Activated naive CD8-positive, alpha-beta T cell (primary cell): ENCODE measurements around the gene LRRC58.

Source experiments
- H3K27ac Mint-ChIP-seq: one replicate; pipeline ENCODE4 v1.8.0; 2021; ENCODE audit warnings: mixed read lengths
- H3K27me3 Mint-ChIP-seq: one replicate; pipeline ENCODE4 v1.8.0; 2021; ENCODE audit warnings: mixed read lengths
- H3K36me3 Mint-ChIP-seq: one replicate; pipeline ENCODE4 v1.8.0; 2021; ENCODE audit warnings: mixed read lengths
- H3K4me1 Mint-ChIP-seq: one replicate; pipeline ENCODE4 v1.8.0; 2021; ENCODE audit warnings: low read depth, mixed read lengths
- H3K4me3 Mint-ChIP-seq: one replicate; pipeline ENCODE4 v1.8.0; 2021; ENCODE audit warnings: mild to moderate bottlenecking, mixed read lengths
- H3K9me3 Mint-ChIP-seq: one replicate; pipeline ENCODE4 v1.8.0; 2021; ENCODE audit warnings: low read depth, mixed read lengths

LRRC58 gene

GRCh38 chr3:120280026-120280425, 69.1 kb downstream of the LRRC58 start:
- Mint-ChIP-seq H3K36me3 (no peaks in the 10 kb centered on the region), H3K4me1 (no peaks in the 10 kb centered on the region), H3K9me3 (no peaks in the 10 kb centered on the region), H3K27ac (no peak overlapping the region), H3K27me3 (peaks cover 45% of the 10 kb centered on the region), H3K4me3 (no peak overlapping the region)

DNA sequence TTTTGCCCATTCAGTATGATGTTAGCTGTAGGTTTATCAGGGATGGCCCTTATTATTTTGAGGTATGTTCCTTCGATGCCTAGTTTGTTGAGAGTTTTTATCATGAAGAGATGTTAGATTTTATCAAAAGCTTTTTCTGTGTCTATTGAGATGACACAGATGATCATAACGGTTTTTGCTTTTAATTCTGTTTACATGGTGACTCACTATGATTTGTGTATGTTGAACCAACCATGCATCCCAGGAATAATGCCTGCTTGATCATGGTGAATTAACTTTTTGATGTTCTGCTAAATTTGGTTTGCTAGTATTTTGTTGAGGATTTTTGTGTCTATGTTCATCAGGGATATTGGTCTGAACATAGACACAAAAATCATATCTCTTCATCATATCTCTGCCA, 72.4 kb downstream of the LRRC58 start:
- H3K4me1 Mint-ChIP-seq: no peaks in the 10 kb centered on the region
- no peaks in the 10 kb centered on the region for H3K36me3 Mint-ChIP-seq
- peaks cover 35% of the 10 kb centered on the region for H3K27me3 Mint-ChIP-seq
- H3K9me3 Mint-ChIP-seq: no peaks in the 10 kb centered on the region
- no peak overlapping the region for H3K4me3 Mint-ChIP-seq
- H3K27ac Mint-ChIP-seq: no peak overlapping the region

DNA sequence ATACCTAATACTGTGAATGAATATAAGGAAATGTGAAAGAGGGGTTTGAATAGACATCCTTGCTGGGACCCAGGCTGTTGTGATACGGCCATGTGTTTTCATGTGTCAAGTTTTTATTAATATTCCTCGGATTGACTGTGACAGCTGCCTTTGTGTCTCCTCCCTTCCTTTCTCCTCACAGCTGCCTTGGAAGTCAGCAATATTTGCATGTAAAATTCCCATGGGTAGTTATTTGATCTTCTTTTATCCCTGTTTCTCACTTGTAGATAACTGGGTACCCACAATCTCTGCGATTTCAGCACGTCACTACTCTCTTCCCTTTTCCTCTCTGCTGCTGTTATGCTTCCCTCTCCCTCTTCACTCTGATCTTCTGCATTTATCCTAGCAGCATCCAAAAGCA, 73.5 kb downstream of the LRRC58 start:
- H3K4me3 Mint-ChIP-seq: no peak overlapping the region
- no peaks in the 10 kb centered on the region for H3K36me3 Mint-ChIP-seq
- H3K4me1 Mint-ChIP-seq: no peaks in the 10 kb centered on the region
- no peak overlapping the region for H3K27ac Mint-ChIP-seq
- H3K27me3 Mint-ChIP-seq: peaks cover 28% of the 10 kb centered on the region
- H3K9me3 Mint-ChIP-seq: no peaks in the 10 kb centered on the region

DNA sequence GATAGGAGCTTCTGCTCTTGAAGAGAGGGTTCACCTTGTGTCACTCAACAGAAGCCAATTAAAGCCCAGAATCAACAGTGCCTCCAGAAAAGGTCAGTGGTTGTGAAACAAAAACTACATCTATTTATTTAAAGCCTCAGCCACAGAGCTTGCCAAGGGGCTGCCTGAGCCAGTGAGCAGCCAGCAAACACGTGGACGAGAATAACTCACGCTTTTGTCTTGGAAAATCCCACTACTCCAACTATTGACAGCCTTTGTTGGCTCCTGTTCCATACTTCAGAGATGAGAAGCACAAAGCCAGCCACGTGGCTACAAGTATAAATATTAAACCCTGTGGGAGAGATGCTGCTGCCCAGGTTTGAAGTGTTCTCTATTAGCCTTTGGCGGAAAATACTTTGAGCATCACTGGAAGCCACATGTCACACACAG, 74.4 kb downstream of the LRRC58 start:
- Mint-ChIP-seq H3K27me3 (peaks cover 27% of the 10 kb centered on the region), H3K4me1 (no peaks in the 10 kb centered on the region), H3K9me3 (no peaks in the 10 kb centered on the region), H3K4me3 (no peak overlapping the region), H3K36me3 (no peaks in the 10 kb centered on the region), H3K27ac (no peak overlapping the region)
